IPS DF 6.9 (cell line): ENCODE results near the gene TMEM245.

ENCODE experiments used
- DNase-seq: peaks from one replicate; pipeline ENCODE4 v3.0.0-alpha.2; 2013; ENCODE audit warnings: low read depth, low spot score
- H3K27ac ChIP-seq: one replicate; pipeline ENCODE4 v1.5.1; 2013; ENCODE audit warnings: low read length, control low read depth
- H3K27me3 ChIP-seq: 2 replicates; pipeline ENCODE4 v1.6.1; 2013; ENCODE audit warnings: mild to moderate bottlenecking, low read length; ENCODE audit not compliant: control insufficient read depth, insufficient read depth
- H3K36me3 ChIP-seq: 2 replicates; pipeline ENCODE4 v1.6.1; 2013; ENCODE audit warnings: low read length; ENCODE audit not compliant: control insufficient read depth, insufficient read depth
- H3K4me1 ChIP-seq: 2 replicates; pipeline ENCODE4 v1.6.1; 2013; ENCODE audit warnings: low read length; ENCODE audit not compliant: control insufficient read depth, insufficient read depth
- H3K4me3 ChIP-seq: 2 replicates; pipeline ENCODE4 v1.5.1; 2013; ENCODE audit warnings: mild to moderate bottlenecking, low read length
- H3K9me3 ChIP-seq: 2 replicates; pipeline ENCODE4 v1.6.1; 2013; ENCODE audit warnings: low read length, inconsistent platforms; ENCODE audit not compliant: control insufficient read depth, insufficient read depth
- WGBS: extraction: QIAGEN DNeasy Blood & Tissue Kit; methylation state at CpG from one replicate; pipeline ENCODE4 v1.1.7; 2013; ENCODE audit warnings: mixed read lengths, missing lambda C conversion rate; ENCODE audit not compliant: insufficient read length, insufficient coverage; 5-methylcytosine and 5-hydroxymethylcytosine counted together

The TMEM245 gene

GRCh38 chr9:109033941-109034700, 85.6 kb downstream of the TMEM245 start:
- no CpG with 5 or more reads among the region's 6 CpGs for WGBS
- no peak for DNase-seq
- Histone ChIP-seq H3K27ac (no peak overlapping the region), H3K27me3 (no peaks in the 10 kb centered on the region; the same call in 1 of the 2 replicates), H3K36me3 (peaks cover 2% of the 10 kb centered on the region; the same call in 1 of the 2 replicates), H3K4me1 (no peaks in the 10 kb centered on the region), H3K9me3 (no peaks in the 10 kb centered on the region), H3K4me3 (no peak overlapping the region)

GRCh38 chr9:109031241-109031640, 88.5 kb downstream of the TMEM245 start:
- no peaks in the 10 kb centered on the region for H3K4me1 ChIP-seq
- no peaks in the 10 kb centered on the region; the same call in 1 of the 2 replicates for H3K27me3 ChIP-seq
- no peaks in the 10 kb centered on the region for H3K9me3 ChIP-seq
- peaks cover 2% of the 10 kb centered on the region; the same call in 1 of the 2 replicates for H3K36me3 ChIP-seq
- H3K27ac ChIP-seq = no peak overlapping the region
- H3K4me3 ChIP-seq = no peak overlapping the region
- DNase-seq = no peak
- no CpG with 5 or more reads among the region's 3 CpGs for WGBS

- Histone ChIP-seq H3K4me3 (no peak overlapping the region), H3K36me3 (peaks cover 2% of the 10 kb centered on the region; the same call in 1 of the 2 replicates), H3K4me1 (no peaks in the 10 kb centered on the region), H3K27me3 (no peaks in the 10 kb centered on the region), H3K27ac (no peak overlapping the region), H3K9me3 (no peaks in the 10 kb centered on the region)
- no CpG with 5 or more reads among the region's 4 CpGs for WGBS
- no peak for DNase-seq
Measured at GRCh38 chr9:109030426-109030825, 89.3 kb downstream of the TMEM245 start.

DNA sequence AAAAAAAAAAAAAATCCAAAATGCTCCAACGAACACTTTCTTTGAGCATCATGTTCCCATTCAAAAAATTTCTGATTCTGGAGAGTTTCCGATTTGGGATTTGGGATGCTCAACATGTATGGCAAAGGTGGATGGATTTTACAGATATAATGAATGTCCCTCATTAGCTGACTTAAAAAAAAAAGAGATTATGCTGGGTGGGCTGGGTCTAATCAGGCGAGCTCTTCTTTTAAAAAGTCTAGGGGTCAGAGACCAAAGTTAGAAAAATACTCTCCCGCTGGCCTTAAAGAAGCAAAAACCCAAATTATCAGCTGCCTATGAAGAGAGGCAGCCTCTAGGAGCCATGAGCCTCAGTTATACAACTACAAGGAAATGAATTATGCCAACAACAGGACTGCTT, 91.3 kb downstream of the TMEM245 start:
- H3K36me3 ChIP-seq = peaks cover 2% of the 10 kb centered on the region; the same call in 1 of the 2 replicates
- no peak overlapping the region for H3K27ac ChIP-seq
- no peaks in the 10 kb centered on the region for H3K9me3 ChIP-seq
- WGBS = no CpG with 5 or more reads among the region's 4 CpGs
- H3K4me1 ChIP-seq = no peaks in the 10 kb centered on the region
- H3K4me3 ChIP-seq = no peak overlapping the region
- H3K27me3 ChIP-seq = no peaks in the 10 kb centered on the region
- DNase-seq = no peak

DNA sequence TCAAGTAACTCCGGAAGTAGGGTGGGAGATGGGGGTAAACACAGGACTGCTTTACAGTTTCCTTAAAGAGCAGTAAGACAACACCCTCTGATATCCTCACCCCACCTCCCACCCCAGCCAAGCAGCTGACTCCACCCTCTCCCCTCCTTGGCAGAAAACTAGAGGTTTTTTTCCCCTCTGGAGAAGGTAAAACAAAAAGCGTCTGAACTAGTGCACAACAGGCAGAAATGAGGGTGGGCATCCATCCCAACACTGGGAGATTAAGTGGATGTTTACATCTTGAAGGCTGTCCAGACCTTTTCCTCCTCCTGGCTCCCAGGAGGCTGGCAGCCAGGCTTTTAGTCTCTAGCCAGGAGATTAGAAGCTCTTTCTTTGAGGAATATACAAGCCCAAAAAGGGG, 92.6 kb downstream of the TMEM245 start:
- Histone ChIP-seq H3K9me3 (no peaks in the 10 kb centered on the region), H3K27me3 (no peaks in the 10 kb centered on the region), H3K4me1 (no peaks in the 10 kb centered on the region), H3K27ac (no peak overlapping the region), H3K36me3 (no peaks in the 10 kb centered on the region), H3K4me3 (no peak overlapping the region)
- DNase-seq = no peak
- WGBS = no CpG with 5 or more reads among the region's 2 CpGs

GRCh38 chr9:109026306-109026705, 93.4 kb downstream of the TMEM245 start:
- H3K36me3 ChIP-seq = no peaks in the 10 kb centered on the region
- H3K9me3 ChIP-seq = no peaks in the 10 kb centered on the region
- H3K4me1 ChIP-seq = no peaks in the 10 kb centered on the region
- H3K4me3 ChIP-seq = no peak overlapping the region
- WGBS = no CpG with 5 or more reads among the region's 7 CpGs
- no peak overlapping the region for H3K27ac ChIP-seq
- H3K27me3 ChIP-seq = no peaks in the 10 kb centered on the region
- DNase-seq = no peak

DNA sequence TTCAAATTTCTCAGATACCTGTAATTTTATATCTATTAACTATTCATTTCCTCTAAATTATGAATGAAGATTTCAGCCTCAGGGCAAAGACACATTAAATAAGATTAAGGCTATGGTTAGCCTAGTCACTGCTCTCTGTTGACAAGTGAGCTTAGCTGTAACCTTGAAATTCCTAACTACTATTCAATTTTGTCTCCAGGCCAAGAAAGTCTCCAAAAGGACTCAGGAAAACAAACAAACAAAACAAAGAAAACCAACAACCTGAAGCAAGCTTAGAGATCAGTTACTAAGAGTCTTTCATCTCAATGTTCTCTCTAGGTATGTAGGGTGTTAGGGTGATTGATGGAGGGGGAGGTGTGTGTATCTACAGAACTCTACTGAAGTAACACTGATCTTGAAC, 96.9 kb downstream of the TMEM245 start:
- H3K4me1 ChIP-seq = no peaks in the 10 kb centered on the region
- no peak overlapping the region for H3K4me3 ChIP-seq
- H3K9me3 ChIP-seq = no peaks in the 10 kb centered on the region
- H3K36me3 ChIP-seq = no peaks in the 10 kb centered on the region; the same call in 1 of the 2 replicates
- no peaks in the 10 kb centered on the region for H3K27me3 ChIP-seq
- H3K27ac ChIP-seq = no peak overlapping the region
- DNase-seq = no peak

DNA sequence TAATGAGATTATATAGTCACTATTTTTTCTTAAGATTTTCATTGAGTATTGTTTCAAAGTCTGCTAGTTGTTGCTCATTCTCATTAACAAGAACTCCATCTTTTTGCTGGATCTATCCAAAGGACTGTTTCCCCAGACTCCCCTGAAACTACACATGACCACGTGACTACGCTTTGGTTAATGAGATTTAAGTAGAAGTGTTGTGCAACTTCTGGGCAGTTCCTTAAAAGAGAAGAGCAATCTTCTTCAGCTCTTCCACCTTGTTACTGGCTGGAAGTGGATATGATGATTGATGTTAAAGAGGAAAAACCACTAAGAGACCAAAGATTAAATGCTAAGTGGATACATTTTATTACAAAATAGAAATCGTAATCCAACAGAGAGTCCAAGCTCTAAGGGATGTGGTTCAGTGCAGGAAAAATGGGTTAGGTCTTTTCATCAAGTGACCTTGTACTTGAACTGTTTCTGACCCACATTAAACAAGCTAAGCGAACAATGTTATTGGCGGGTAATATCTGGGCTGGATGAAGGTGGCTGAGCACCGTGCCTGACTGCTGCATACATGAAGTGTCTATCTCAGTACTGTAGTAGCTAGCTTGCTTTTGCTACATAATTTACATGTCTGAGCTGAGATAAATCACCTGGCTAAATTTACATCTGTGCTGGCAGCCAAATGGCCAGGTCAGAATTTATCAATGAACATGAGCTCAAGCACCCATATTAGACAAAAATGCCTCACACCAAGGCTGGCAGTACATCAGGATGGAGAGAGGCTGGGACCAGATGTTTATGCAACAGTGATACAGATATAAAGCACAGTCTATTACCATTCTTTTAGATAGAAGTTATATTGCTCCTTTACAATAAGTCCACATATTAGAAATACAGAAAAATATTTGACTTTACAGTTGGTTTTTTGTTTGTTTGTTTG, 98.9 kb downstream of the TMEM245 start:
- WGBS = no CpG with 5 or more reads among the region's 6 CpGs
- DNase-seq = no peak
- H3K27me3 ChIP-seq = no peaks in the 10 kb centered on the region
- H3K36me3 ChIP-seq = no peaks in the 10 kb centered on the region; the same call in 1 of the 2 replicates
- H3K27ac ChIP-seq = no peak overlapping the region
- no peaks in the 10 kb centered on the region for H3K4me1 ChIP-seq
- no peaks in the 10 kb centered on the region for H3K9me3 ChIP-seq
- no peak overlapping the region for H3K4me3 ChIP-seq

DNA sequence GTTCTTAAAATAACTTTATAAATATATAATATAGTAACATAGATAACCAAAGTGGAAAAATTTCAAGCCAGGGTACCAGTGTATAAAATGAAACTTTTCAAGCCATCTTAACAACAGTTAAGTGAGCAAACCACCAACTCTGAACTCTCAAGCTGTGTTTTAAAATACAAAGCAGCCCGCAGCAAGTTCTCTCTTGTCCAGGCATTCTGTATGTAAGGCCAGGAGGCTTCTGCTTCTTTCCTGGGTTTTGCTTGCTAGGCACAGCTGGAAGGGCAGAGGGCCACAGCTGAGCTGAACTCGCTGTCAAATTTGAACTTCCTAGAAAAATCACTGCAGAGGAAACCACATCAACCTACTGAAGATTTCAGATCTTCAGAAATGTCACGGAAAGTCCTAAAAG, 99.6 kb downstream of the TMEM245 start:
- Histone ChIP-seq H3K27ac (no peak overlapping the region), H3K36me3 (no peaks in the 10 kb centered on the region; the same call in 1 of the 2 replicates), H3K4me3 (no peak overlapping the region), H3K27me3 (no peaks in the 10 kb centered on the region), H3K9me3 (no peaks in the 10 kb centered on the region), H3K4me1 (no peaks in the 10 kb centered on the region)
- no CpG with 5 or more reads among the region's 3 CpGs for WGBS
- no peak for DNase-seq

DNA sequence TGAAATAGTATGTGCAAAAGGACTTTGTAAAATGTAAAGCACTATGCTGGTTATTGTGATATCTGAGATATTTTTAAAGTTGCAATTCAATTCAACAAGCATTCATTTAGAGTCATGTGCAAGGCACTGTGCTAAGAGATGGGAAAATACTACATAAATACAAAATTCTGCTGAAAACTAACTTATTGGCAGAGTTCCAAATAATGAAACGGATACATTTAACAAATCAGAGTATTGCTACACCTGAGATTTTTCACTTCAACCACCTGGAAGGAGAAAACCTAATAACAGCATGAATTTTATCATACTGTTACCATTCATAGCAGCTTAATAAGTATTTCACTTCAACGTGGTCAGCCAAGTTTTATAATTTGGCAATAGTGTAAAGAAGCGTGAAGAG, 100.3 kb downstream of the TMEM245 start:
- Histone ChIP-seq H3K9me3 (no peaks in the 10 kb centered on the region), H3K4me1 (no peaks in the 10 kb centered on the region)
- no CpG with 5 or more reads among the region's 3 CpGs for WGBS

More for the DNA sequence above, 100.3 kb downstream of the TMEM245 start:
- Histone ChIP-seq H3K27me3 (no peaks in the 10 kb centered on the region), H3K36me3 (no peaks in the 10 kb centered on the region; the same call in 1 of the 2 replicates), H3K27ac (no peak overlapping the region), H3K4me3 (no peak overlapping the region)
- no peak for DNase-seq
